Suppressor macrophage treated with lipopolysaccharide for 1 hour (primary cell): ENCODE measurements around the gene MCHR1.
"Not testable (repeated sequence)": the region's sequence is repeated elsewhere in the genome, so short reads cannot be mapped to it uniquely, and the experiment has no call there.

Experiments
- DNase-seq, 3 donors: peaks; one replicate each; pipeline ENCODE4 v3.0.0-alpha.2; 2020 to 2022

Gene MCHR1

GRCh38 chr22:40679249-40679963, at the start of gene MCHR1:
TSS of gene MCHR1 (plus strand) at chr22:40679484. CDS start at chr22:40679653, 169 bp downstream.
- peak in 1 of 3 donors; percentile 44 for DNase-seq

GRCh38 chr22:40631925-40632324, 47.4 kb upstream of the MCHR1 start:
- DNase-seq, result no peak

- no peak for DNase-seq
Observed at GRCh38 chr22:40633036-40633435, 46.2 kb upstream of the MCHR1 start.

GRCh38 chr22:40634119-40634903, 45.0 kb upstream of the MCHR1 start:
- no peak for DNase-seq

GRCh38 chr22:40635043-40635939, 44.0 kb upstream of the MCHR1 start:
- DNase-seq, result no peak

GRCh38 chr22:40635940-40636379, 43.3 kb upstream of the MCHR1 start:
- DNase-seq, result no peak

GRCh38 chr22:40636380-40637182, 42.7 kb upstream of the MCHR1 start, which contains the start of gene MRTFA:
TSS of gene MRTFA (minus strand) at chr22:40636719.
- peak; percentile 100 for DNase-seq

GRCh38 chr22:40637183-40638150, 41.8 kb upstream of the MCHR1 start:
- DNase-seq, result peak; percentile 81 to 91 (median 87)

- DNase-seq, result no peak
Observed at GRCh38 chr22:40638261-40638660, 41.0 kb upstream of the MCHR1 start.

- no peak for DNase-seq
Observed at GRCh38 chr22:40641269-40641668, 38.0 kb upstream of the MCHR1 start.

- no peak for DNase-seq
Observed at GRCh38 chr22:40642316-40642715, 37.0 kb upstream of the MCHR1 start.

- DNase-seq, result no peak
Observed at GRCh38 chr22:40645579-40646197, 33.6 kb upstream of the MCHR1 start.

- no peak for DNase-seq
Observed at GRCh38 chr22:40648386-40648785, 30.9 kb upstream of the MCHR1 start.

- no peak for DNase-seq
Observed at GRCh38 chr22:40651057-40651456, 28.2 kb upstream of the MCHR1 start.

GRCh38 chr22:40651563-40652501, 27.5 kb upstream of the MCHR1 start:
- DNase-seq, result peak; percentile 98 to 100 (median 100)

- DNase-seq, result no peak
Observed at GRCh38 chr22:40653361-40653760, 25.9 kb upstream of the MCHR1 start.

- DNase-seq, result peak in 1 of 3 donors; percentile 39
Observed at GRCh38 chr22:40654522-40655167, 24.6 kb upstream of the MCHR1 start.

- not testable (repeated sequence) for DNase-seq
Observed at GRCh38 chr22:40655941-40656340, 23.3 kb upstream of the MCHR1 start.

- not testable (repeated sequence) for DNase-seq
Observed at GRCh38 chr22:40656651-40657050, 22.6 kb upstream of the MCHR1 start.
